Endothelial cell of hepatic sinusoid (primary cell): ENCODE results near the gene YIPF2.

Experiments
- in situ Hi-C: cut with HindIII; loops from 2 replicates; pipeline ENCODE4 v1.10.0; 2017; ENCODE audit warnings: low sequenced_read_pairs

The YIPF2 gene

DNA sequence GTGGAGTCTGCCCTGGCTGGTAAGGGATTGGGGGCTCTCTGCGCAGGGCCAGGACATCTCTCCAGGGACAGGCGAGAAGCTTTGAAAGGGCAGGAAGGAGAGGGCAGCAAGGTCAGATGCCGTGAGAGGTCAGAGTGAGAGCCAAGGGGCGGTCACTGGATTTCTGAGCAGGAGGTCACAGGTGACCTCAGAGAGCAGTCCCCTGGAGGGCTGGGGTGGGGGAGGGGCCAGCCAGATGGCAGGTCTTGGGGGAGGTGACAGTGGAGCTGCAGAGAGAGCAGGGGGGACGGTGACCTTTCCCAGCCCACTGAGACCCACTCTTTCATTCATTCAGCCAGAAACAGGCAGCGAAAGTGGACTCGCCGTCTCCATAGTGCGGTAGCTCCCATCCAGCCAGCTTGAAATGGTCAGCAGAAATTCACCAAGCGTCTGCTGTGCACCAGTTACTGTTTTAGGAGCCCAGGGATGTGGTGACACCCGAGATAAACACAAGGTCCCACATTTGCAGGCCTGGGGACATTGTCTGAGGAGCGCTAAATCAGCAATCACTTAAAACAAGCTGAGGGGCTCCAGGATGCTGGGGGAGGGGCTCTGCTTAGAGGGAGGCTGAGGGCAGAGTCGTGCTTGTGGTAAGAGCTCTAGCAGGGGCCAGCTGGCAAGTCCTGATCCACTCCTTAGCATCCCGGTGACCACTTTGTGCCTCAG lies 46.9 kb downstream of the YIPF2 start:
- in situ Hi-C loops, result no loop called here

DNA sequence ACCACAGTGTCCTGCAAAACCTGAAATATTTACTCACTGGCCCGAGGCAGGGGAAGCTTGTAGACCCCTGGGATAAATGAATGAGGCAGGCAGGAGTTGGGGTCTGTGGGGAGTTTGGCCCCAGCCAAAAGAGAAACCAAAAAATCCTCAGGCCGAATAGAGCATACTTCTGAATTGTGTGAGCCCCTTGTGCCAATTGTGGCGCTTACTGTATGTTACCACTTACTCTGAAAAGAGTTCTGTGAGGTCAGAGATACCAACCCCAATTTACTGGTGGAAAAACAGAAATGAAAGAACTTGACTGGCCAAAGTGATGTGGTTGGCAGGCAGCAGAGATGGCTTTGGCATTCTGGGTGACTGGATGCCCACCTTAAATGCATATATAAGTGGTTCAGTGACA lies 50.2 kb downstream of the YIPF2 start:
- in situ Hi-C loops, result loop anchor here (5.0 kb wide), 3 partner anchors 34 to 184 kb away; no protein-coding TSS in a partner anchor

DNA sequence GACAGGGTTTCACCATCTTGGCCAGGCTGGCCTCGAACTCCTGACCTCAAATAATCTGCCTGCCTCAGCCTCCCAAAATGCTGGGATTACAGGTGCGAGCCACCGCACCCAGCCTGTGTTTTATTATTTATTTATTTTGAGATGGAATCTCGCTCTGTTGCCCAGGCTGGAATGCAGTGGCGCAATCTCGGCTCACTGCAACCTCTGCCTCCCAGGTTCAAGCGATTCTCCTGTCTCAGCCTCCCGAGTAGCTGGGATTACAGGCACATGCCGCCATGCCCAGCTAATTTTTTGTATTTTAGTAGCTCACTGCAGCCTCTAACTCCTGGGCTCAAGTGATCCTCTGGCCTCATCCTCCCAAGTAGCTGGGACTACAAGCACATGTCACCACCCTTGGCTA lies 50.8 kb downstream of the YIPF2 start:
- in situ Hi-C loops, result loop anchor here (5.0 kb wide), 3 partner anchors 35 to 185 kb away; no protein-coding TSS in a partner anchor

DNA sequence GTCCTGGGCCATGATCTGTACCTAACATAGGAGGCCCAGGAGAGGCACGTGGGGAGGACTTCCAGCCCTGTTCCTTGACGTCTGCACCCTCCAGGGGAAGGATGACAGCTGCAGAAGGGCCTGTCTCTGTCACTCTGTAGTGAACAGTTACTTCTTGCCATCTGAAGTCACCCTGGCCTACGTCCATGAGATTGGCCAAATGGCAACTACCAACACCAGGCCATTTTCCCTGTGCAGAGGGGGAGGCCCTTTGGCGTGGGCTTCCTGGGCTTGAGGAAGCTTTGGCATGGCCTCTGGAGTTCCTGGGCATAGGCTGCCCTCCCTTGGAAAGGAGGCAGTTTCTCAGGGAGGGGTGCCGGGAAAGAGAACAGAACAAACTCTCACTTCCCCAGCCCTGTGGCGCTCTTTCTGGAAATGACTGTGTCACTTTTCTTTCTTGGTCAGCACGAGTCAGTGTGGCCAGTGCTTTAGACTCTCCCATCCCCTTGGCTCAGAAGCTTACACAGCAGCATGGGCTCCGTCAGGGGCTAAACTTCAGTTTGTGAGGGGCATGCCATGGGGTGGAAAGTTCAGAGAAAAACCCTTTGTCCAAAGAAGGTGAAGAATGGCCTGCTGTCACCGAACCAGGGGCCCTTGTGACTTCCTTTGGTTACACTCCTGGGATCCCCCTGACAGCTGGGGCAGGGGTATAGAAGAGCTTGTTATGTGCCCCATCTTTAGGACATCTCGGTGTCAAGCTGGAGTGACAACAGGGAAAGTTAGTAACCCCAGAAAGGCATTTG lies 51.8 kb downstream of the YIPF2 start:
- in situ Hi-C loops, result loop anchor here (5.0 kb wide), 3 partner anchors 36 to 186 kb away; no protein-coding TSS in a partner anchor

DNA sequence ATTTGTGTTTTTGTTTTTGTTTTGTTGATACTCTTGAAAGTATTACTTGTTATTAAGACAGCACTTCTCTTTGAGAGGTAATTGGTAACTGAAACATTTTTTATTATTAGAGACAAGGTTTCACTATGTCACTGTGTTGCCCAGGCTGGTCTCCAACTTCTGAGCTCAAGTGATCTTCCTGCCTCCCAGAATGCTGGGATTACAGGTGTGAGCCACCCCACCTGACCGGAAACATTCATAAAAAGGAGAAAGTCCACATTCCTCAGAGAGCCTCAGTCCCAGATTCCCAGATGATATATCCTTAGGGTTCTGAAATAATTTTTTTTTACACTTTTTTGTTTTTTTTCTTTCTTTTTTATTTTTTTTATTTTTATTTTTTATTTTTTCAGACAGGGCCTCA lies 54.4 kb downstream of the YIPF2 start:
- in situ Hi-C loops, result no loop called here

DNA sequence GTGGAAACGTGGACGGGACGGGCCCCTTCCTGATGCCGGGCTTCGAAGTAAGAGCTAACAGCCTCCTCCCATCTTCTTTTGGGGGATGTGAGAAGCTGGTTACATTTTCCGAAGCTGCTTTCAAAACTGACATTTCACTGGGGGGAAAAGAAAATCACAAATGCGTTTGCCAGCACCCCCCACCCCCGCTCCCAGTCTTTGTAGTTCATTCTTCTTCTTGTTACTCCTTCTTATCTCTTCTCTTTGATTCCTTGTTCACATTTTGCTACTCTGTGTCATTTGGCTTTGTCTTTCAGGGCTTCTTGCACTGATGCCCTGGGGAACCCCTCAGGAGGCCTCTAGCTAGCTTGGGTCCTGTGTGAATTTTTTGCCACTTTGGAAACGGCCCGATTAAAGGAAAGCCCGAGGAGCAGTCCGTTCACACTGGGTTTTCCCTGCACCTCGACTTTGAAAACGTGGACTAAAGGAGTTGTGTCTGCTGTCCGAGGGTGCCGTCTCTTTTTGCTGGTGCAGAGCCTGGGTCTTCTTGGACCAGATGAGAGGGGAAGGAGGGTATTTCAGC lies 55.8 kb downstream of the YIPF2 start:
- in situ Hi-C loops, result no loop called here
